ENCODE results near the gene ATG7. TPM values are rescaled to one million over a fixed set of nuclear protein-coding genes. Genes with fewer than 3 reads are reported as not detected.

ATG7 gene
- polyA plus RNA-seq, 2 of the 4 experiments (the other 2 are of a cell fraction), result 27.2 to 41.2 TPM

DNA sequence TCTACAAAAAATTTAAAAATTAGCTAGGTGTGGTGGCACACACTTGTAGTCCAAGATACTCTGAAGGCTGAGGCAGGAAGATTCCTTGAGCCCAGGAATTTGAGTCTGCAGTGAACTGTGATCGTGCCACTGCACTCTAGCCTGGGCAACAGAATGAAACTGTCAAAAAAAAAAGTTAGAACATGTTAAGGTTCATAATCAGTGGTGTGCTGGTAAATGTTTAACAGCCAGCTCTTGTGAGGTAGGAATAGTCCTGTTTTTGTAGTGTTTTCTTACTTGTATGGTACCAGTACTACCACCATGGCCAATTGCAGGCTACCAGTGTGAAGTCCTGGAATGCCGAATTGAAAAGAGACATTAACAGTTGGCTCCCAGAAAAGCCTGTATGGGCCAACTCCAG, 50.7 kb downstream of the ATG7 start:
- no peak for ATAC-seq
- no peak for FAIRE-seq

DNA sequence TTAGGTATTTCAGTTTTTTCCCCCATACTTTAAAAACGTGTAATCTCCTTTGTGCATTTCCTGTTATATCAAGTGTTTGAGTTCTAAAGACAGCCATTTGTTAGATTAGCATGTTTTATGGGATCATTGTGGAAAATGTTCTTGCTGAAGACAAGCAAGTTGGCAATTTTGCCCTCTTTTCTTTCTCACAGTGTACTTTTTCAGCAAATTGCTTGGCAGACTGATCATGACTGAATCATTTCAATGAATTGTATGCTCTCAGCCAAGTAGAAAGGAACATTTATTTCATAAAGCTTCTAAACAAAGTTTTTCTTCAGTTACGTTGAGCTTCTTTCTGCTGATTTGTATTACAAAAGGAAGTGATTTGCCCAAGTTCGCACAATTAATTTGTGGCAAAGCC, 51.6 kb downstream of the ATG7 start:
- H3K4me1 ChIP-seq, result no peaks in the 10 kb centered on the region
- no peak overlapping the region for H3K27ac ChIP-seq
- TF ChIP-seq FOSL2 (IDR thresholded peaks at IDR 0.05), result no peak
- no peak for TF ChIP-seq FOSL2 (CRISPR knock-in tag; IDR thresholded peaks at IDR 0.05)
- TF ChIP-seq, protein P1, sequence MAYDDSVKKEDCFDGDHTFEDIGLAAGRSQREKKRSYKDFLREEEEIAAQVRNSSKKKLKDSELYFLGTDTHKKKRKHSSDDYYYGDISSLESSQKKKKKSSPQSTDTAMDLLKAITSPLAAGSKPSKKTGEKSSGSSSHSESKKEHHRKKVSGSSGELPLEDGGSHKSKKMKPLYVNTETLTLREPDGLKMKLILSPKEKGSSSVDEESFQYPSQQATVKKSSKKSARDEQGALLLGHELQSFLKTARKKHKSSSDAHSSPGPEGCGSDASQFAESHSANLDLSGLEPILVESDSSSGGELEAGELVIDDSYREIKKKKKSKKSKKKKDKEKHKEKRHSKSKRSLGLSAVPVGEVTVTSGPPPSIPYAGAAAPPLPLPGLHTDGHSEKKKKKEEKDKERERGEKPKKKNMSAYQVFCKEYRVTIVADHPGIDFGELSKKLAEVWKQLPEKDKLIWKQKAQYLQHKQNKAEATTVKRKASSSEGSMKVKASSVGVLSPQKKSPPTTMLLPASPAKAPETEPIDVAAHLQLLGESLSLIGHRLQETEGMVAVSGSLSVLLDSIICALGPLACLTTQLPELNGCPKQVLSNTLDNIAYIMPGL (CRISPR knock-in tag; IDR thresholded peaks at IDR 0.05; ENCODE audit: borderline replicate concordance), result no peak
- TF ChIP-seq TP53 (CRISPR knock-in tag; IDR thresholded peaks at IDR 0.05), result no peak
- no peak for TF ChIP-seq MAFK (IDR thresholded peaks at IDR 0.05; ENCODE audit: partially characterized antibody)
- no peak for TF ChIP-seq CEBPB (IDR thresholded peaks at IDR 0.05)
- no peak overlapping the region for H3K4me2 ChIP-seq
- no peak for FAIRE-seq
- POLR2A ChIA-PET, result no interaction called here
- no peak for ATAC-seq
- WGBS (ENCODE audit: missing lambda C conversion rate), result 83% methylated on average over 3 of the region's 3 CpGs
- DNase-seq (ENCODE audit: low read depth in 1 of 2, low spot score in 1 of 2), result no peak
- no peak overlapping the region for H3K4me3 ChIP-seq
- CTCF ChIA-PET, result interaction anchor here (0.9 to 5.7 kb wide), 5 partner anchors 11 to 263 kb away, joined by 3 to 49 read pairs (median 4); no protein-coding TSS in a partner anchor
- H3K9me3 ChIP-seq, result no peaks in the 10 kb centered on the region

More for the DNA sequence above, 50.7 kb downstream of the ATG7 start:
- Histone ChIP-seq H3K4me1 (no peaks in the 10 kb centered on the region), H3K27ac (no peak overlapping the region), H3K4me3 (no peak overlapping the region), H3K9me3 (no peaks in the 10 kb centered on the region), H3K4me2 (no peak overlapping the region)
- DNase-seq (ENCODE audit: low read depth in 1 of 2, low spot score in 1 of 2), result no peak
- ChIA-PET POLR2A (no interaction called here), CTCF (interaction anchor here (0.6 to 5.7 kb wide), 3 partner anchors 12 to 1913 kb away, joined by 3 to 49 read pairs (median 8); no protein-coding TSS in a partner anchor)
- 97% methylated on average over 2 of the region's 2 CpGs for WGBS (ENCODE audit: missing lambda C conversion rate)
- TF ChIP-seq SREBF2 (IDR thresholded peaks at IDR 0.05), result no peak
- no peak for TF ChIP-seq JUN (IDR thresholded peaks at IDR 0.05)
- TF ChIP-seq, protein P2, sequence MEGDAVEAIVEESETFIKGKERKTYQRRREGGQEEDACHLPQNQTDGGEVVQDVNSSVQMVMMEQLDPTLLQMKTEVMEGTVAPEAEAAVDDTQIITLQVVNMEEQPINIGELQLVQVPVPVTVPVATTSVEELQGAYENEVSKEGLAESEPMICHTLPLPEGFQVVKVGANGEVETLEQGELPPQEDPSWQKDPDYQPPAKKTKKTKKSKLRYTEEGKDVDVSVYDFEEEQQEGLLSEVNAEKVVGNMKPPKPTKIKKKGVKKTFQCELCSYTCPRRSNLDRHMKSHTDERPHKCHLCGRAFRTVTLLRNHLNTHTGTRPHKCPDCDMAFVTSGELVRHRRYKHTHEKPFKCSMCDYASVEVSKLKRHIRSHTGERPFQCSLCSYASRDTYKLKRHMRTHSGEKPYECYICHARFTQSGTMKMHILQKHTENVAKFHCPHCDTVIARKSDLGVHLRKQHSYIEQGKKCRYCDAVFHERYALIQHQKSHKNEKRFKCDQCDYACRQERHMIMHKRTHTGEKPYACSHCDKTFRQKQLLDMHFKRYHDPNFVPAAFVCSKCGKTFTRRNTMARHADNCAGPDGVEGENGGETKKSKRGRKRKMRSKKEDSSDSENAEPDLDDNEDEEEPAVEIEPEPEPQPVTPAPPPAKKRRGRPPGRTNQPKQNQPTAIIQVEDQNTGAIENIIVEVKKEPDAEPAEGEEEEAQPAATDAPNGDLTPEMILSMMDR (IDR thresholded peaks at IDR 0.05), result no peak
- TF ChIP-seq TFCP2L1 (CRISPR knock-in tag; IDR thresholded peaks at IDR 0.05), result no peak
- no peak for TF ChIP-seq MAFK (IDR thresholded peaks at IDR 0.05; ENCODE audit: partially characterized antibody)

DNA sequence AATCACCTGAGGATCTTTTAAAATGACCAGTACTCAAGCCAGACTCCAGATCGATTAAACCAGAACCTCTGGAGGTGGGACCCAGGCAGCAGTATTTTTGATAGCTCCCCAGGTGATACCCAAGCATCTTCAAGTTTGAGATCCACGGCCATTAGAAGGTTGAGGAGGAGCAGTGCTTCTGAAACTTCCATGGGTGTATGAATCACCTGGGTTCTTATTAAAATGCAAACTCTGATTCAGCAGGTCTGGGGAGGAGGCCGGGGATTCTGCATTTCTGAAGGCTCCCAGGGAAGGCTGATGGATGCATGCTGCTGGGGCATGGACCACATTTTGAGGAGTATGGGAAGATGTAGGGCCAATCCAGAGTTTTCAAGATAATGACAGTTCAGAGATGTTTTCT, 55.4 kb downstream of the ATG7 start:
- no peaks in the 10 kb centered on the region for H3K4me1 ChIP-seq
- ChIA-PET POLR2A (no interaction called here), CTCF (interaction anchor here (0.9 to 1.3 kb wide), 2 partner anchors 126 to 267 kb away, joined by 3 to 6 read pairs; no protein-coding TSS in a partner anchor)
- 88% methylated on average over 3 of the region's 3 CpGs for WGBS (ENCODE audit: missing lambda C conversion rate)
- no peak overlapping the region for H3K4me3 ChIP-seq
- TF ChIP-seq FOSB (CRISPR knock-in tag; IDR thresholded peaks at IDR 0.05) (no peak), NR3C1 (IDR thresholded peaks at IDR 0.05) (no peak), KDM5A (IDR thresholded peaks at IDR 0.05) (no peak), HDAC2 (IDR thresholded peaks at IDR 0.05) (no peak), CBX8 (IDR thresholded peaks at IDR 0.05) (no peak), RFX5 (IDR thresholded peaks at IDR 0.05) (no peak), NPAS2 (CRISPR knock-in tag; IDR thresholded peaks at IDR 0.05; ENCODE audit: borderline replicate concordance) (no peak), RNF2 (IDR thresholded peaks at IDR 0.05; ENCODE audit: borderline replicate concordance, low read depth) (no peak), SREBF2 (IDR thresholded peaks at IDR 0.05) (no peak), POLR2A (IDR thresholded peaks at IDR 0.05; ENCODE audit: low read length) (no peak), ZSCAN20 (CRISPR knock-in tag; IDR thresholded peaks at IDR 0.05) (no peak), JUNB (IDR thresholded peaks at IDR 0.05) (no peak)
- TF ChIP-seq, protein P3, sequence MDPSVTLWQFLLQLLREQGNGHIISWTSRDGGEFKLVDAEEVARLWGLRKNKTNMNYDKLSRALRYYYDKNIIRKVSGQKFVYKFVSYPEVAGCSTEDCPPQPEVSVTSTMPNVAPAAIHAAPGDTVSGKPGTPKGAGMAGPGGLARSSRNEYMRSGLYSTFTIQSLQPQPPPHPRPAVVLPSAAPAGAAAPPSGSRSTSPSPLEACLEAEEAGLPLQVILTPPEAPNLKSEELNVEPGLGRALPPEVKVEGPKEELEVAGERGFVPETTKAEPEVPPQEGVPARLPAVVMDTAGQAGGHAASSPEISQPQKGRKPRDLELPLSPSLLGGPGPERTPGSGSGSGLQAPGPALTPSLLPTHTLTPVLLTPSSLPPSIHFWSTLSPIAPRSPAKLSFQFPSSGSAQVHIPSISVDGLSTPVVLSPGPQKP (IDR thresholded peaks at IDR 0.05; ENCODE audit: low read depth, low read length), result no peak
- TF ChIP-seq, protein P4, sequence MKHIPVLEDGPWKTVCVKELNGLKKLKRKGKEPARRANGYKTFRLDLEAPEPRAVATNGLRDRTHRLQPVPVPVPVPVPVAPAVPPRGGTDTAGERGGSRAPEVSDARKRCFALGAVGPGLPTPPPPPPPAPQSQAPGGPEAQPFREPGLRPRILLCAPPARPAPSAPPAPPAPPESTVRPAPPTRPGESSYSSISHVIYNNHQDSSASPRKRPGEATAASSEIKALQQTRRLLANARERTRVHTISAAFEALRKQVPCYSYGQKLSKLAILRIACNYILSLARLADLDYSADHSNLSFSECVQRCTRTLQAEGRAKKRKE (CRISPR knock-in tag; IDR thresholded peaks at IDR 0.05; ENCODE audit: low read depth), result no peak
- TF ChIP-seq, protein P2 (IDR thresholded peaks at IDR 0.05), result no peak
- no peaks in the 10 kb centered on the region for H3K9me3 ChIP-seq
- no peak overlapping the region for H3K4me2 ChIP-seq
- DNase-seq (ENCODE audit: low read depth in 1 of 2, low spot score in 1 of 2) (no peak), FAIRE-seq (no peak), ATAC-seq (no peak)
- no peak overlapping the region for H3K27ac ChIP-seq

All from A549 (cell line).